H9 (cell line): Measurements from ENCODE around the gene LDLRAD4. TPM values are rescaled to one million over a fixed set of nuclear protein-coding genes. Genes with fewer than 3 reads are reported as not detected.

Experiments used
- DNase-seq: peaks from one replicate; pipeline ENCODE4 v3.0.0-alpha.2; 2017
- H2AFZ ChIP-seq: one replicate; pipeline ENCODE4 v1.6.1; 2013; ENCODE audit warnings: mild to moderate bottlenecking, low read length, control low read depth, moderate library complexity
- H2AK5ac ChIP-seq: 2 replicates; pipeline ENCODE4 v1.6.1; 2013; ENCODE audit warnings: low read length, control low read depth, mixed read lengths; ENCODE audit not compliant: insufficient read length
- H2BK120ac ChIP-seq: one replicate; pipeline ENCODE4 v1.6.1; 2013; ENCODE audit warnings: low read depth, mild to moderate bottlenecking, low read length, control low read depth, inconsistent platforms; ENCODE audit not compliant: poor library complexity, severe bottlenecking
- H2BK12ac ChIP-seq: 2 replicates; pipeline ENCODE4 v1.6.1; 2013; ENCODE audit warnings: low read length, control low read depth, mixed read lengths, low read depth; ENCODE audit not compliant: insufficient read length
- H2BK15ac ChIP-seq: 2 replicates; pipeline ENCODE4 v1.6.1; 2013; ENCODE audit warnings: low read depth, low read length, control low read depth
- H2BK20ac ChIP-seq: one replicate; pipeline ENCODE4 v1.6.1; 2013; ENCODE audit warnings: low read depth, mild to moderate bottlenecking, low read length, control low read depth, inconsistent platforms; ENCODE audit not compliant: poor library complexity, severe bottlenecking
- H2BK5ac ChIP-seq: 2 replicates; pipeline ENCODE4 v1.6.1; 2013; ENCODE audit warnings: low read length, control low read depth, mixed read lengths; ENCODE audit not compliant: insufficient read length
- H3K14ac ChIP-seq: 2 replicates; pipeline ENCODE4 v1.6.1; 2013; ENCODE audit warnings: low read length, control low read depth; ENCODE audit not compliant: insufficient read depth
- H3K18ac ChIP-seq: 2 replicates; pipeline ENCODE4 v1.6.1; 2013; ENCODE audit warnings: low read depth, mild to moderate bottlenecking, mixed read lengths, low read length, control low read depth; ENCODE audit not compliant: insufficient read length
- H3K23ac ChIP-seq: 2 replicates; pipeline ENCODE4 v1.6.1; 2013; ENCODE audit warnings: low read length, control low read depth, mixed read lengths, low read depth; ENCODE audit not compliant: insufficient read length
- H3K23me2 ChIP-seq: 2 replicates; pipeline ENCODE4 v1.6.1; 2013; ENCODE audit warnings: low read depth, mild to moderate bottlenecking, mixed read lengths, low read length, control low read depth; ENCODE audit not compliant: insufficient read length, poor library complexity, severe bottlenecking
- H3K27ac ChIP-seq: 2 replicates; pipeline ENCODE4 v1.5.1; 2013; ENCODE audit warnings: low read length, control low read depth, mixed read lengths, low read depth; ENCODE audit not compliant: insufficient read length
- H3K27me3 ChIP-seq: 2 replicates; pipeline ENCODE4 v1.6.1; 2013; ENCODE audit warnings: low read length, control low read depth, inconsistent platforms; ENCODE audit not compliant: insufficient read depth
- H3K4ac ChIP-seq: 2 replicates; pipeline ENCODE4 v1.6.1; 2013; ENCODE audit warnings: low read depth, mild to moderate bottlenecking, control low read depth, inconsistent platforms, low read length, moderate library complexity
- H3K4me1 ChIP-seq: 2 replicates; pipeline ENCODE4 v1.6.1; 2013; ENCODE audit warnings: low read length, control low read depth, inconsistent platforms; ENCODE audit not compliant: insufficient read depth
- H3K4me2 ChIP-seq: 2 replicates; pipeline ENCODE4 v1.6.1; 2013; ENCODE audit warnings: low read length, control low read depth, mixed read lengths; ENCODE audit not compliant: insufficient read length, insufficient read depth
- H3K56ac ChIP-seq: 2 replicates; pipeline ENCODE4 v1.6.1; 2013; ENCODE audit warnings: low read depth, mild to moderate bottlenecking, mixed read lengths, low read length, control low read depth; ENCODE audit not compliant: insufficient read length
- H3K79me1 ChIP-seq: 2 replicates; pipeline ENCODE4 v1.6.1; 2013; ENCODE audit warnings: low read depth, mild to moderate bottlenecking, moderate library complexity, low read length, control low read depth, inconsistent platforms; ENCODE audit not compliant: insufficient read depth, poor library complexity, severe bottlenecking
- H3K79me2 ChIP-seq: 2 replicates; pipeline ENCODE4 v1.6.1; 2013; ENCODE audit warnings: low read length, control low read depth, inconsistent platforms; ENCODE audit not compliant: insufficient read depth
- H3K9ac ChIP-seq: 2 replicates; pipeline ENCODE4 v1.6.1; 2013; ENCODE audit warnings: low read length, control low read depth, mixed read lengths; ENCODE audit not compliant: insufficient read length; ENCODE audit errors: extremely low read depth
- H3K9me3 ChIP-seq: one replicate; pipeline ENCODE4 v1.6.1; 2013; ENCODE audit warnings: low read depth, low read length, inconsistent platforms; ENCODE audit not compliant: control insufficient read depth
- H3T11ph ChIP-seq: one replicate; pipeline ENCODE4 v1.6.1; 2013; ENCODE audit warnings: mild to moderate bottlenecking, low read length, control low read depth, inconsistent platforms
- H4K20me1 ChIP-seq: one replicate; pipeline ENCODE4 v1.6.1; 2013; ENCODE audit not compliant: control insufficient read depth, insufficient read length, insufficient read depth
- H4K5ac ChIP-seq: 2 replicates; pipeline ENCODE4 v1.6.1; 2013; ENCODE audit warnings: low read depth, mild to moderate bottlenecking, mixed read lengths, low read length, control low read depth; ENCODE audit not compliant: insufficient read length
- H4K8ac ChIP-seq: replicated peaks from 2 replicates; pipeline ENCODE4 v1.6.1; 2013; ENCODE audit warnings: low read length, control low read depth, mixed read lengths, low read depth; ENCODE audit not compliant: insufficient read length
- H4K91ac ChIP-seq: 2 replicates; pipeline ENCODE4 v1.6.1; 2013; ENCODE audit warnings: low read depth, mild to moderate bottlenecking, moderate library complexity, mixed read lengths, low read length, control low read depth; ENCODE audit not compliant: insufficient read length
- H3K27ac Mint-ChIP-seq, 3 experiments: 2 replicates in 2 of 3; 3 replicates in 1 of 3; pipeline ENCODE4 v1.8.0; 2020 to 2021; ENCODE audit warnings: mixed read lengths in 3 of 3, mild to moderate bottlenecking in 1 of 3, moderate library complexity in 1 of 3
- H3K27me3 Mint-ChIP-seq: 2 replicates; pipeline ENCODE4 v1.8.0; 2021; ENCODE audit warnings: low read depth, mild to moderate bottlenecking, moderate library complexity, mixed read lengths
- H3K36me3 Mint-ChIP-seq, 3 experiments: 2 replicates in 2 of 3; 3 replicates in 1 of 3; pipeline ENCODE4 v1.8.0; 2020 to 2021; ENCODE audit warnings: low read depth in 3 of 3, mixed read lengths in 3 of 3; ENCODE audit not compliant: insufficient read depth in 1 of 3
- H3K4me1 Mint-ChIP-seq, 2 experiments: 2 replicates each; pipeline ENCODE4 v1.8.0; 2020; ENCODE audit warnings: mixed read lengths in 2 of 2
- H3K4me3 Mint-ChIP-seq, 2 experiments: 2 replicates in 1 of 2; 3 replicates in 1 of 2; pipeline ENCODE4 v1.8.0; 2020 to 2021; ENCODE audit warnings: mild to moderate bottlenecking in 2 of 2, mixed read lengths in 2 of 2, moderate library complexity in 1 of 2
- H3K9me3 Mint-ChIP-seq, 2 experiments: 2 replicates in 1 of 2; 3 replicates in 1 of 2; pipeline ENCODE4 v1.8.0; 2020; ENCODE audit warnings: mild to moderate bottlenecking in 2 of 2, mixed read lengths in 2 of 2, moderate library complexity in 1 of 2
- CTCF ChIP-seq: fragments of 200-600 bp; sonication (generic); conservative IDR thresholded peaks from 3 replicates; pipeline ENCODE4 v1.8.0; 2021; ENCODE audit warnings: antibody characterized with exemption, mild to moderate bottlenecking
- WGBS: extraction: QIAGEN DNeasy Blood & Tissue Kit; methylation state at CpG from one replicate; pipeline ENCODE4 v1.1.7; 2013; ENCODE audit warnings: missing lambda C conversion rate, low lambda C conversion rate, mixed read lengths; ENCODE audit not compliant: insufficient read length; ENCODE audit errors: extremely low coverage; 5-methylcytosine and 5-hydroxymethylcytosine counted together
- total RNA-seq: library from RNA; stranded (reverse); gene quantifications from 2 replicates; pipeline ENCODE4 v1.2.1, GENCODE V29; 2021

LDLRAD4 gene
- total RNA-seq, 1 experiment from 2014 or later, result 3.9 TPM

- Histone ChIP-seq H3K14ac (no peak overlapping the region), H4K8ac (no peak overlapping the region), H2BK15ac (no peak overlapping the region), H3T11ph (no peak overlapping the region), H4K20me1 (no peaks in the 10 kb centered on the region), H2AFZ (no peak overlapping the region), H3K79me2 (no peaks in the 10 kb centered on the region), H4K91ac (no peak overlapping the region), H3K56ac (no peak overlapping the region), H3K27ac (no peak overlapping the region), H3K9ac (no peak overlapping the region), H3K27me3 (no peaks in the 10 kb centered on the region), H3K79me1 (no peaks in the 10 kb centered on the region), H3K4me1 (no peaks in the 10 kb centered on the region), H2AK5ac (no peak overlapping the region), H3K4me2 (no peak overlapping the region), H2BK120ac (no peak overlapping the region), H2BK12ac (no peak overlapping the region), H3K9me3 (no peaks in the 10 kb centered on the region), H3K23me2 (no peaks in the 10 kb centered on the region), H3K4ac (no peak overlapping the region), H3K18ac (no peak overlapping the region), H4K5ac (no peak overlapping the region), H2BK20ac (no peak overlapping the region), H2BK5ac (no peak overlapping the region), H3K23ac (no peak overlapping the region)
- Mint-ChIP-seq H3K4me1 (peaks cover 6 to 9% of the 10 kb centered on the region in 2 experiments), H3K27me3 (no peaks in the 10 kb centered on the region), H3K4me3 (no peak overlapping the region), H3K9me3 (no peaks in the 10 kb centered on the region), H3K36me3 (no peaks in the 10 kb centered on the region), H3K27ac (peak overlapping the region in 2 of 3 experiments; percentile 52 to 74; a peak in 1 of 7 replicates)
- no peak for DNase-seq
- TF ChIP-seq CTCF, result no peak
- WGBS, result no CpG with 5 or more reads among the region's 13 CpGs
These were observed 169.4 kb downstream of the LDLRAD4 start for GRCh38 chr18:13387855-13388548.
